Measurements from ENCODE around the gene RETNLB. TPM values are rescaled to one million over a fixed set of nuclear protein-coding genes. Genes with fewer than 3 reads are reported as not detected.

RETNLB gene
- not detected for total RNA-seq
- polyA plus RNA-seq, result not detected
- long read RNA-seq, donor 1, result 0 reads
- long read RNA-seq, donor 2, result 0 reads
- long read RNA-seq, donor 3, result 0 reads
- long read RNA-seq, donor 4, result 0 reads
- long read RNA-seq, donor 5, result 0 reads

GRCh38 chr3:108757404-108757982, at the start of gene RETNLB:
Gene RETNLB, minus strand, starts transcription at chr3:108757410. Its CDS starts 225 bp downstream, at chr3:108757185.
- H3K27me3 ChIP-seq (ENCODE audit: control insufficient read depth in 3 of 3, insufficient read depth in 3 of 3, low read length in 2 of 3), result no peaks in the 10 kb centered on the region
- H3K27ac ChIP-seq (ENCODE audit: low read depth in 1 of 2, low read length in 1 of 2), result no peak within 1 kb of the TSS
- no peak within 1 kb of the TSS for H3K4me3 ChIP-seq
- no peak for TF ChIP-seq CTCF (IDR thresholded peaks at IDR 0.05; ENCODE audit: control extremely low read depth, extremely low read depth)
- no peaks in the 10 kb centered on the region for H3K4me1 ChIP-seq (ENCODE audit: control insufficient read depth in 5 of 5, insufficient read depth in 5 of 5, low read length in 5 of 5)
- ATAC-seq (ENCODE audit: insufficient read depth, low FRiP score), result no peak
- no peaks in the 10 kb centered on the region for H3K36me3 ChIP-seq (ENCODE audit: control insufficient read depth in 4 of 4, insufficient read depth in 4 of 4, low read length in 4 of 4)
- peak in 2 of 3 donors; percentile 11 to 16 for DNase-seq
- no peak within 1 kb of the TSS for H3K9ac ChIP-seq (ENCODE audit: insufficient read depth in 1 of 2, low read length in 2 of 2)
- peaks cover 0 to 2% (median 0%) of the 10 kb centered on the region in 4 donors for H3K9me3 ChIP-seq (ENCODE audit: control insufficient read depth in 4 of 4, insufficient read depth in 3 of 4, low read length in 3 of 4)
- 57 to 64% methylated on average over 3 of the region's 3 CpGs for WGBS, 2 donors

- 58 to 65% methylated on average over 4 of the region's 4 CpGs for WGBS, 2 donors
- TF ChIP-seq CTCF (IDR thresholded peaks at IDR 0.05; ENCODE audit: control extremely low read depth, extremely low read depth), result no peak
- ATAC-seq (ENCODE audit: insufficient read depth, low FRiP score) (peak; percentile 19), DNase-seq (peak in 1 of 3 donors; percentile 2)
- Histone ChIP-seq H3K4me1 (ENCODE audit: control insufficient read depth in 5 of 5, insufficient read depth in 5 of 5, low read length in 5 of 5) (no peaks in the 10 kb centered on the region), H3K4me3 (no peak overlapping the region), H3K27ac (ENCODE audit: low read depth in 1 of 2, low read length in 1 of 2) (no peak overlapping the region), H3K27me3 (ENCODE audit: control insufficient read depth in 3 of 3, insufficient read depth in 3 of 3, low read length in 2 of 3) (no peaks in the 10 kb centered on the region), H3K9me3 (ENCODE audit: control insufficient read depth in 4 of 4, insufficient read depth in 3 of 4, low read length in 3 of 4) (peaks cover 0 to 4% (median 0%) of the 10 kb centered on the region in 4 donors), H3K9ac (ENCODE audit: insufficient read depth in 1 of 2, low read length in 2 of 2) (no peak overlapping the region), H3K36me3 (ENCODE audit: control insufficient read depth in 4 of 4, insufficient read depth in 4 of 4, low read length in 4 of 4) (no peaks in the 10 kb centered on the region)
These were observed 49.1 kb upstream of the RETNLB start for GRCh38 chr3:108806316-108806715.

- ATAC-seq (ENCODE audit: insufficient read depth, low FRiP score), result no peak
These were observed 47.8 kb upstream of the RETNLB start for GRCh38 chr3:108804966-108805365.

More at GRCh38 chr3:108804966-108805365, 47.8 kb upstream of the RETNLB start:
- peaks cover 0 to 4% (median 0%) of the 10 kb centered on the region in 4 donors for H3K9me3 ChIP-seq (ENCODE audit: control insufficient read depth in 4 of 4, insufficient read depth in 3 of 4, low read length in 3 of 4)
- WGBS, 2 donors, result 91 to 95% methylated on average over 4 of the region's 4 CpGs
- no peak overlapping the region for H3K9ac ChIP-seq (ENCODE audit: insufficient read depth in 1 of 2, low read length in 2 of 2)
- DNase-seq, result no peak
- no peaks in the 10 kb centered on the region for H3K27me3 ChIP-seq (ENCODE audit: control insufficient read depth in 3 of 3, insufficient read depth in 3 of 3, low read length in 2 of 3)
- no peaks in the 10 kb centered on the region for H3K36me3 ChIP-seq (ENCODE audit: control insufficient read depth in 4 of 4, insufficient read depth in 4 of 4, low read length in 4 of 4)
- H3K27ac ChIP-seq (ENCODE audit: low read depth in 1 of 2, low read length in 1 of 2), result no peak overlapping the region
- no peak overlapping the region for H3K4me3 ChIP-seq
- H3K4me1 ChIP-seq (ENCODE audit: control insufficient read depth in 5 of 5, insufficient read depth in 5 of 5, low read length in 5 of 5), result no peaks in the 10 kb centered on the region
- no peak for TF ChIP-seq CTCF (IDR thresholded peaks at IDR 0.05; ENCODE audit: control extremely low read depth, extremely low read depth)
